NCI-H2081 treated with DMSO at 0.1 percent for 48 hours (cell line): ENCODE data around the gene OPALIN.

Experiments
- DNase-seq: peaks from one replicate; lab custom pipeline; 2025; lab: John Stamatoyannopoulos, UW

OPALIN gene

GRCh38 chr10:96358851-96359540 is at the start of gene OPALIN:
Gene OPALIN (minus strand): TSS chr10:96359002. CDS start chr10:96358896, 106 bp downstream.
- no peak for DNase-seq

GRCh38 chr10:96408201-96408600 is 49.4 kb upstream of the OPALIN start:
- DNase-seq = no peak

- no peak for DNase-seq
These were observed 48.8 kb upstream of the OPALIN start for GRCh38 chr10:96407560-96408069.

- DNase-seq = no peak
These were observed 47.3 kb upstream of the OPALIN start for GRCh38 chr10:96406091-96406490.

GRCh38 chr10:96402417-96403305 is 43.9 kb upstream of the OPALIN start:
- DNase-seq = no peak

- no peak for DNase-seq
These were observed 42.2 kb upstream of the OPALIN start for GRCh38 chr10:96401036-96401435.

- DNase-seq = no peak
These were observed 41.7 kb upstream of the OPALIN start for GRCh38 chr10:96400465-96400864.

- no peak for DNase-seq
These were observed 39.1 kb upstream of the OPALIN start for GRCh38 chr10:96397902-96398301.

- DNase-seq = no peak
These were observed 37.4 kb upstream of the OPALIN start for GRCh38 chr10:96395931-96396877.

GRCh38 chr10:96390460-96390864 is 31.7 kb upstream of the OPALIN start:
- DNase-seq = no peak

- no peak for DNase-seq
These were observed 31.0 kb upstream of the OPALIN start for GRCh38 chr10:96389785-96390184.

- no peak for DNase-seq
These were observed 28.8 kb upstream of the OPALIN start for GRCh38 chr10:96387601-96388000.

GRCh38 chr10:96387161-96387560 is 28.4 kb upstream of the OPALIN start:
- DNase-seq = no peak

GRCh38 chr10:96384506-96384905 is 25.7 kb upstream of the OPALIN start:
- no peak for DNase-seq

- DNase-seq = no peak
These were observed 22.0 kb upstream of the OPALIN start for GRCh38 chr10:96380821-96381220.

GRCh38 chr10:96379758-96380157 is 21.0 kb upstream of the OPALIN start:
- DNase-seq = no peak

- no peak for DNase-seq
These were observed 19.9 kb upstream of the OPALIN start for GRCh38 chr10:96378741-96379140.

GRCh38 chr10:96377816-96378294 is 19.1 kb upstream of the OPALIN start:
- DNase-seq = no peak

- no peak for DNase-seq
These were observed 17.7 kb upstream of the OPALIN start for GRCh38 chr10:96376483-96376882.

GRCh38 chr10:96374985-96375830 is 16.4 kb upstream of the OPALIN start:
- DNase-seq = peak; percentile 38

- no peak for DNase-seq
These were observed 15.8 kb upstream of the OPALIN start for GRCh38 chr10:96374639-96374984.
